Measurements from ENCODE around the gene SIRPB2.

SIRPB2 gene

DNA sequence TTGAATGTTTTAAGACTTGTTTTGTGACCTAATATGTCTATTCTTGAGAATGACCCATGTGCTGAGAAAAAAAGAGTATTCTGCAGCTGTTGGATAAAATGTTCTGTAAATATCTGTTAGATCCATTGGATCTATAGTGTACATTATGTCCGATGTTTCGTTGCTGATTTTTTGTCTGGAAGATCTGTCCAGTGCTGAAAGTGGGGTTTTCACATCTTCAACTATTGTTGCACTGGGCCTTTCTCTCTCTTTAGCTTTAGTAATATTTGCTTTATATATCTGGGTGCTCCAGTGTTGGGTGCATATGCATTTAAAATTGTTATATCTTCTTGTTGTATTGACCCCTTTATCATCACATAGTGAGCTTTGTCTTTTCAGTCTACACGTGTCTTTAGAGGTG, 5.7 kb upstream of the SIRPB2 start:
- H4K91ac ChIP-seq (ENCODE audit: low read depth, low read length, poor library complexity) = no peak overlapping the region
- no peak overlapping the region for H4K8ac ChIP-seq (ENCODE audit: low read depth, low read length)
- H2BK12ac ChIP-seq (ENCODE audit: low read length) = no peak overlapping the region
- H2AFZ ChIP-seq (ENCODE audit: low read length) = no peak overlapping the region
- peaks cover 0 to 2% of the 10 kb centered on the region in 2 donors for H3K9me3 ChIP-seq (replicated peaks in 1 of 2; ENCODE audit: control insufficient read depth in 2 of 2, insufficient read depth in 1 of 2, low read depth in 1 of 2, low read length in 2 of 2)
- H2BK120ac ChIP-seq (ENCODE audit: low read depth, low read length) = no peak overlapping the region
- H3K4me2 ChIP-seq (ENCODE audit: insufficient read depth, low read length, poor library complexity, severe bottlenecking) = no peak overlapping the region
- H3K14ac ChIP-seq (ENCODE audit: low read length) = no peak overlapping the region
- H3K36me3 ChIP-seq (replicated peaks in 1 of 2; ENCODE audit: control insufficient read depth in 2 of 2, insufficient read depth in 2 of 2, low read length in 2 of 2) = no peaks in the 10 kb centered on the region
- H3K23ac ChIP-seq (ENCODE audit: low read depth, low read length, poor library complexity) = no peak overlapping the region
- H3K79me1 ChIP-seq (ENCODE audit: low read depth, low read length) = no peaks in the 10 kb centered on the region
- H3K18ac ChIP-seq (ENCODE audit: low read length) = no peak overlapping the region
- H3K4ac ChIP-seq (ENCODE audit: low read length) = no peak overlapping the region
- H2BK15ac ChIP-seq (ENCODE audit: low read length) = no peak overlapping the region
- peaks cover 0 to 9% (median 0%) of the 10 kb centered on the region in 3 experiments for H3K27me3 ChIP-seq (ENCODE audit: control insufficient read depth in 3 of 3, insufficient read depth in 3 of 3, low read depth in 1 of 3, low read length in 3 of 3)
- H2AK5ac ChIP-seq (ENCODE audit: low read depth, low read length) = no peak overlapping the region
- no peak overlapping the region for H3K4me3 ChIP-seq (ENCODE audit: low read length in 2 of 2)
- no peak overlapping the region for H3K27ac ChIP-seq (replicated peaks; ENCODE audit: low read length)
- H3K9ac ChIP-seq (ENCODE audit: low read depth, low read length, poor library complexity) = no peak overlapping the region
- DNase-seq (ENCODE audit: low spot score) = no peak
- H2BK5ac ChIP-seq (ENCODE audit: low read length) = no peak overlapping the region
- H3K4me1 ChIP-seq (ENCODE audit: control insufficient read depth in 2 of 2, insufficient read depth in 1 of 2, low read depth in 1 of 2, low read length in 2 of 2) = no peaks in the 10 kb centered on the region
- no CpG with 5 or more reads among the region's 3 CpGs for WGBS, 2 donors (ENCODE audit: extremely low coverage in 2 of 2, insufficient read length in 2 of 2, insufficient replicate concordance in 1 of 2)

DNA sequence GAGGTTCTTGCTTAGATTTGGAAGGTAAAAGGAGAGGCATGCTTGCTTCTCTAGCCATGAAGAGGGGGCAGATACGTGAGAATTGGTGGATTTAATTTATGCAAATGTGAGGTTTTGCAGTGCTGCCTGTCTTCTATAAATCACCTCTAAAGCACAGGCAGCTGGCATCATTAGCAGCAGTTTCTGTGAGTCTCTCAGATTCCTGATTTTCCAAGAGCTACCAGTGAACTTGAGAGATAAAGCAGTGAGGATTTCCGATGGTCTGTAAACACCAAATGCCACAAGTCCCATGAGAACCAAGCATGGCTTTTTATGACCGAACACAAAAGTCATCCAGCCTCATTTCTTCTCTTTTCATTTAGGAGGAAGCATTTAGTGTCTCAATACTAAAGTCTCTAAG, 3.2 kb upstream of the SIRPB2 start:
- H3K4me2 ChIP-seq (ENCODE audit: insufficient read depth, low read length, poor library complexity, severe bottlenecking) = no peak overlapping the region
- H3K9ac ChIP-seq (ENCODE audit: low read depth, low read length, poor library complexity) = no peak overlapping the region
- H3K4me1 ChIP-seq (ENCODE audit: control insufficient read depth in 2 of 2, insufficient read depth in 1 of 2, low read depth in 1 of 2, low read length in 2 of 2) = no peaks in the 10 kb centered on the region
- H4K8ac ChIP-seq (ENCODE audit: low read depth, low read length) = no peak overlapping the region
- no peak overlapping the region for H2BK120ac ChIP-seq (ENCODE audit: low read depth, low read length)
- no peak overlapping the region for H3K4me3 ChIP-seq (ENCODE audit: low read length in 2 of 2)
- H3K14ac ChIP-seq (ENCODE audit: low read length) = no peak overlapping the region
- peaks cover 0 to 2% of the 10 kb centered on the region in 2 donors for H3K9me3 ChIP-seq (replicated peaks in 1 of 2; ENCODE audit: control insufficient read depth in 2 of 2, insufficient read depth in 1 of 2, low read depth in 1 of 2, low read length in 2 of 2)
- no peak overlapping the region for H2AK5ac ChIP-seq (ENCODE audit: low read depth, low read length)
- no peak overlapping the region for H2BK5ac ChIP-seq (ENCODE audit: low read length)
- H3K23ac ChIP-seq (ENCODE audit: low read depth, low read length, poor library complexity) = no peak overlapping the region
- H3K18ac ChIP-seq (ENCODE audit: low read length) = no peak overlapping the region
- no peak overlapping the region for H3K4ac ChIP-seq (ENCODE audit: low read length)
- no peak overlapping the region for H2AFZ ChIP-seq (ENCODE audit: low read length)
- H3K27ac ChIP-seq (replicated peaks; ENCODE audit: low read length) = no peak overlapping the region
- DNase-seq (ENCODE audit: low spot score) = no peak
- no peaks in the 10 kb centered on the region for H3K79me1 ChIP-seq (ENCODE audit: low read depth, low read length)
- no peak overlapping the region for H4K91ac ChIP-seq (ENCODE audit: low read depth, low read length, poor library complexity)
- H3K27me3 ChIP-seq (ENCODE audit: control insufficient read depth in 3 of 3, insufficient read depth in 3 of 3, low read depth in 1 of 3, low read length in 3 of 3) = peaks cover 0 to 17% (median 0%) of the 10 kb centered on the region in 3 experiments
- WGBS, 2 donors (ENCODE audit: extremely low coverage in 2 of 2, insufficient read length in 2 of 2, insufficient replicate concordance in 1 of 2) = no CpG with 5 or more reads among the region's 3 CpGs
- H3K36me3 ChIP-seq (replicated peaks in 1 of 2; ENCODE audit: control insufficient read depth in 2 of 2, insufficient read depth in 2 of 2, low read length in 2 of 2) = no peaks in the 10 kb centered on the region
- no peak overlapping the region for H2BK15ac ChIP-seq (ENCODE audit: low read length)
- H2BK12ac ChIP-seq (ENCODE audit: low read length) = no peak overlapping the region

DNA sequence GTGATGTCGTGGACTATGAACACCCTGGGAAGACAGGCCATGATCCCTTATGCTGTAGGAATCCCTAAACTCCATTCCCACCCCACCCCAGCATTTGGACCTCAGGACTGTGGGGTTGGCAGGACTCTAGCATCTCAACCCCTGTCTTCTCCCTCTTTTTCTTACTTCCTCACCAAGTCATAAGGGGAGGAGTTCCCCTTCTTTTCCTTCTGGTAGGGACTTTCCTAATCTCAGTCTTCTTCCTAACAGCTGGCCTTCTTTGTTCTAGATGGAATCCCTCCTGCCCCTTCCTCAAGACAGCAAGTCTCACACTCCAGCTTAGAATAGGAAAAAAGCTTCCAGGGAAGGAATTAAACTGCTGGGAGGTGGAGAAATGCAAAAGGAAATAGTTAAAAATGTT, 2.3 kb upstream of the SIRPB2 start:
- Histone ChIP-seq H3K23ac (ENCODE audit: low read depth, low read length, poor library complexity) (no peak overlapping the region), H2BK15ac (ENCODE audit: low read length) (no peak overlapping the region), H2AFZ (ENCODE audit: low read length) (no peak overlapping the region), H3K79me1 (ENCODE audit: low read depth, low read length) (no peaks in the 10 kb centered on the region), H2AK5ac (ENCODE audit: low read depth, low read length) (no peak overlapping the region), H3K4me2 (ENCODE audit: insufficient read depth, low read length, poor library complexity, severe bottlenecking) (no peak overlapping the region), H3K4ac (ENCODE audit: low read length) (no peak overlapping the region), H3K18ac (ENCODE audit: low read length) (no peak overlapping the region), H3K27ac (replicated peaks; ENCODE audit: low read length) (no peak overlapping the region), H3K27me3 (ENCODE audit: control insufficient read depth in 3 of 3, insufficient read depth in 3 of 3, low read depth in 1 of 3, low read length in 3 of 3) (peaks cover 0 to 19% (median 0%) of the 10 kb centered on the region in 3 experiments), H2BK12ac (ENCODE audit: low read length) (no peak overlapping the region), H4K8ac (ENCODE audit: low read depth, low read length) (no peak overlapping the region), H4K91ac (ENCODE audit: low read depth, low read length, poor library complexity) (no peak overlapping the region), H3K36me3 (replicated peaks in 1 of 2; ENCODE audit: control insufficient read depth in 2 of 2, insufficient read depth in 2 of 2, low read length in 2 of 2) (no peaks in the 10 kb centered on the region), H3K4me3 (ENCODE audit: low read length in 2 of 2) (no peak overlapping the region), H3K9ac (ENCODE audit: low read depth, low read length, poor library complexity) (no peak overlapping the region), H3K9me3 (replicated peaks in 1 of 2; ENCODE audit: control insufficient read depth in 2 of 2, insufficient read depth in 1 of 2, low read depth in 1 of 2, low read length in 2 of 2) (peaks cover 0 to 2% of the 10 kb centered on the region in 2 donors), H3K14ac (ENCODE audit: low read length) (no peak overlapping the region), H2BK120ac (ENCODE audit: low read depth, low read length) (no peak overlapping the region), H3K4me1 (ENCODE audit: control insufficient read depth in 2 of 2, insufficient read depth in 1 of 2, low read depth in 1 of 2, low read length in 2 of 2) (no peaks in the 10 kb centered on the region), H2BK5ac (ENCODE audit: low read length) (no peak overlapping the region)
- WGBS, 2 donors (ENCODE audit: extremely low coverage in 2 of 2, insufficient read length in 2 of 2, insufficient replicate concordance in 1 of 2) = no CpG with 5 or more reads among the region's 1 CpG
- DNase-seq (ENCODE audit: low spot score) = no peak

DNA sequence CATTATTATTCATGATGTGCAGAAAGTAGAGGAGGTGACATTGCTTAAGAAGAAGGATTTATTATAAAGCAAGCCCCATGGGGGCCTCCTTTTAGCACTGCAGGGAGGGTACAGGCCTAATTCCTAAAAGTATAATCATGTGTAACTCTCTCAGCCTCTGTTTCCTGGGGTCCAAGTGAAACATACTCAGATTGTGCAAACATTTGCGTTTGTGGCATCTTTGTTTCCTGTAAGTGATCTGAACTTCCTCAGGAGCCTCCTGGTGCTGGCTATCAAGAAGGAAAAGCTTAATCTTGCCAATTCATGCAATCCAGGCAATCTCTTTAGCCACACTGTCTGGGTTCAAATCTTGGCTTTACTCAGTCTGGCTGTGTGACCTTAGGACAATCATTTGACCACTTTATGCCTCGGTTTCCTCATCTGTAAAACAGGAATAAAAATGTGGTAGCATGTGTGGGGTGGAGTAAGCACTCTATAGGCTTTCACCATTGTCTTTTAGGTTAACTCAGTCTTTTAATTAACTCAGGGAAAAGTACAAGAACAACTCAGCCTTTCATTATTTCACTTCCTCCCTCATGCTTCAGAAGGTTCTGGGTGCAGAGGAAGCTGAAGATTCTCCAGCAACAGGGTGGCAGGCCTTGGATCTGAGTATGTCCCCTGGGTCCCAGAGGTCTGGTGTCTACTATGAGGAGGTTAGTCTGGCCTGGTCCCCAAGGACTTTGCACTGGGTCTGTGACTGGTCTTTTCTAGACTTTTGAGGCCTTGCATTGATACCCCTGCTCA, 831 bp upstream of the SIRPB2 start:
- H3K36me3 ChIP-seq (replicated peaks in 1 of 2; ENCODE audit: control insufficient read depth in 2 of 2, insufficient read depth in 2 of 2, low read length in 2 of 2) = no peaks in the 10 kb centered on the region
- H3K14ac ChIP-seq (ENCODE audit: low read length) = no peak overlapping the region
- no peak overlapping the region for H4K8ac ChIP-seq (ENCODE audit: low read depth, low read length)
- H2BK120ac ChIP-seq (ENCODE audit: low read depth, low read length) = no peak overlapping the region
- H3K9me3 ChIP-seq (replicated peaks in 1 of 2; ENCODE audit: control insufficient read depth in 2 of 2, insufficient read depth in 1 of 2, low read depth in 1 of 2, low read length in 2 of 2) = peaks cover 0 to 2% of the 10 kb centered on the region in 2 donors
- H3K4me2 ChIP-seq (ENCODE audit: insufficient read depth, low read length, poor library complexity, severe bottlenecking) = no peak overlapping the region
- H3K4me1 ChIP-seq (ENCODE audit: control insufficient read depth in 2 of 2, insufficient read depth in 1 of 2, low read depth in 1 of 2, low read length in 2 of 2) = no peaks in the 10 kb centered on the region
- no peak overlapping the region for H3K9ac ChIP-seq (ENCODE audit: low read depth, low read length, poor library complexity)
- H2AK5ac ChIP-seq (ENCODE audit: low read depth, low read length) = no peak overlapping the region
- no peak overlapping the region for H4K91ac ChIP-seq (ENCODE audit: low read depth, low read length, poor library complexity)
- no CpG with 5 or more reads among the region's 2 CpGs for WGBS, 2 donors (ENCODE audit: extremely low coverage in 2 of 2, insufficient read length in 2 of 2, insufficient replicate concordance in 1 of 2)
- no peak overlapping the region for H3K4ac ChIP-seq (ENCODE audit: low read length)
- no peak for DNase-seq (ENCODE audit: low spot score)
- no peak overlapping the region for H3K23ac ChIP-seq (ENCODE audit: low read depth, low read length, poor library complexity)
- no peak overlapping the region for H2AFZ ChIP-seq (ENCODE audit: low read length)
- no peak overlapping the region for H3K18ac ChIP-seq (ENCODE audit: low read length)
- peaks cover 0 to 26% (median 0%) of the 10 kb centered on the region in 3 experiments for H3K27me3 ChIP-seq (ENCODE audit: control insufficient read depth in 3 of 3, insufficient read depth in 3 of 3, low read depth in 1 of 3, low read length in 3 of 3)
- no peak overlapping the region for H3K4me3 ChIP-seq (ENCODE audit: low read length in 2 of 2)
- no peak overlapping the region for H2BK12ac ChIP-seq (ENCODE audit: low read length)
- H3K27ac ChIP-seq (replicated peaks; ENCODE audit: low read length) = no peak overlapping the region
- no peak overlapping the region for H2BK15ac ChIP-seq (ENCODE audit: low read length)
- no peaks in the 10 kb centered on the region for H3K79me1 ChIP-seq (ENCODE audit: low read depth, low read length)
- H2BK5ac ChIP-seq (ENCODE audit: low read length) = no peak overlapping the region
